ENCODE results near the gene KLHDC4.

DNA sequence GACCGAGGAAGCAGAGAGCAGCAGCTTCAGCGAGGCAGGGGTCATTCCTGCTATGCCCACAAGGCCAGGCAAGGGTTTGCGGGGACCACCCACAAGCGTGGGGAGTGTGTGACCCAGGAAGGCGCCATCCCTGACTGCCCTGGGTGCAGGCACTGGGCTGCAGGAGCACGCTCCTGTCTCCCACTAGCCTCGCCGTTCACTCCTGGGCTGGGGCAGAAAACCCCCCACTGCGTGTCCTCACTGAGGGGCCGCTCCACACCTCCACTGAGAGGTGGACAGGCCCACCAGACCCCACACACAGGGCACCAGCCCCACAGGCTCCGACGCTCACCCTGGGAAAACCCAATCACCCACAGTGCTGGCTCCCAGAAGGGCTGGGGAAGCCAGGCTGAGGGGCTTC is 56.1 kb downstream of the KLHDC4 start:
- TF ChIP-seq NFE2 (IDR thresholded peaks at IDR 0.05; ENCODE audit: low read depth) (no peak), FUS (optimal IDR thresholded peaks at IDR 0.05; ENCODE audit: low read depth, low read length) (no peak), ZZZ3 (IDR thresholded peaks at IDR 0.05) (no peak), RBM15 (IDR thresholded peaks at IDR 0.05; ENCODE audit: insufficient read depth, low read length) (no peak), EP300 (IDR thresholded peaks at IDR 0.05; ENCODE audit: low read length) (no peak), ZNF586 (CRISPR knock-in tag; conservative IDR thresholded peaks at IDR 0.05) (no peak), POLR2AphosphoS5 (IDR thresholded peaks at IDR 0.05; ENCODE audit: control insufficient read depth, insufficient read depth, low read depth, low read length) (no peak), ZNF174 (CRISPR knock-in tag; IDR thresholded peaks at IDR 0.05) (no peak)
- TF ChIP-seq, protein P1, sequence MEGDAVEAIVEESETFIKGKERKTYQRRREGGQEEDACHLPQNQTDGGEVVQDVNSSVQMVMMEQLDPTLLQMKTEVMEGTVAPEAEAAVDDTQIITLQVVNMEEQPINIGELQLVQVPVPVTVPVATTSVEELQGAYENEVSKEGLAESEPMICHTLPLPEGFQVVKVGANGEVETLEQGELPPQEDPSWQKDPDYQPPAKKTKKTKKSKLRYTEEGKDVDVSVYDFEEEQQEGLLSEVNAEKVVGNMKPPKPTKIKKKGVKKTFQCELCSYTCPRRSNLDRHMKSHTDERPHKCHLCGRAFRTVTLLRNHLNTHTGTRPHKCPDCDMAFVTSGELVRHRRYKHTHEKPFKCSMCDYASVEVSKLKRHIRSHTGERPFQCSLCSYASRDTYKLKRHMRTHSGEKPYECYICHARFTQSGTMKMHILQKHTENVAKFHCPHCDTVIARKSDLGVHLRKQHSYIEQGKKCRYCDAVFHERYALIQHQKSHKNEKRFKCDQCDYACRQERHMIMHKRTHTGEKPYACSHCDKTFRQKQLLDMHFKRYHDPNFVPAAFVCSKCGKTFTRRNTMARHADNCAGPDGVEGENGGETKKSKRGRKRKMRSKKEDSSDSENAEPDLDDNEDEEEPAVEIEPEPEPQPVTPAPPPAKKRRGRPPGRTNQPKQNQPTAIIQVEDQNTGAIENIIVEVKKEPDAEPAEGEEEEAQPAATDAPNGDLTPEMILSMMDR (IDR thresholded peaks at IDR 0.05 in 2 of 3, conservative IDR thresholded peaks at IDR 0.05 in 1 of 3; ENCODE audit: insufficient read depth in 2 of 3, low read depth in 1 of 3, low read length in 3 of 3), result no peak
- TF ChIP-seq, protein P2, sequence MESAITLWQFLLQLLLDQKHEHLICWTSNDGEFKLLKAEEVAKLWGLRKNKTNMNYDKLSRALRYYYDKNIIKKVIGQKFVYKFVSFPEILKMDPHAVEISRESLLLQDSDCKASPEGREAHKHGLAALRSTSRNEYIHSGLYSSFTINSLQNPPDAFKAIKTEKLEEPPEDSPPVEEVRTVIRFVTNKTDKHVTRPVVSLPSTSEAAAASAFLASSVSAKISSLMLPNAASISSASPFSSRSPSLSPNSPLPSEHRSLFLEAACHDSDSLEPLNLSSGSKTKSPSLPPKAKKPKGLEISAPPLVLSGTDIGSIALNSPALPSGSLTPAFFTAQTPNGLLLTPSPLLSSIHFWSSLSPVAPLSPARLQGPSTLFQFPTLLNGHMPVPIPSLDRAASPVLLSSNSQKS (CRISPR knock-in tag; IDR thresholded peaks at IDR 0.05), result no peak
- TF ChIP-seq, protein P3, sequence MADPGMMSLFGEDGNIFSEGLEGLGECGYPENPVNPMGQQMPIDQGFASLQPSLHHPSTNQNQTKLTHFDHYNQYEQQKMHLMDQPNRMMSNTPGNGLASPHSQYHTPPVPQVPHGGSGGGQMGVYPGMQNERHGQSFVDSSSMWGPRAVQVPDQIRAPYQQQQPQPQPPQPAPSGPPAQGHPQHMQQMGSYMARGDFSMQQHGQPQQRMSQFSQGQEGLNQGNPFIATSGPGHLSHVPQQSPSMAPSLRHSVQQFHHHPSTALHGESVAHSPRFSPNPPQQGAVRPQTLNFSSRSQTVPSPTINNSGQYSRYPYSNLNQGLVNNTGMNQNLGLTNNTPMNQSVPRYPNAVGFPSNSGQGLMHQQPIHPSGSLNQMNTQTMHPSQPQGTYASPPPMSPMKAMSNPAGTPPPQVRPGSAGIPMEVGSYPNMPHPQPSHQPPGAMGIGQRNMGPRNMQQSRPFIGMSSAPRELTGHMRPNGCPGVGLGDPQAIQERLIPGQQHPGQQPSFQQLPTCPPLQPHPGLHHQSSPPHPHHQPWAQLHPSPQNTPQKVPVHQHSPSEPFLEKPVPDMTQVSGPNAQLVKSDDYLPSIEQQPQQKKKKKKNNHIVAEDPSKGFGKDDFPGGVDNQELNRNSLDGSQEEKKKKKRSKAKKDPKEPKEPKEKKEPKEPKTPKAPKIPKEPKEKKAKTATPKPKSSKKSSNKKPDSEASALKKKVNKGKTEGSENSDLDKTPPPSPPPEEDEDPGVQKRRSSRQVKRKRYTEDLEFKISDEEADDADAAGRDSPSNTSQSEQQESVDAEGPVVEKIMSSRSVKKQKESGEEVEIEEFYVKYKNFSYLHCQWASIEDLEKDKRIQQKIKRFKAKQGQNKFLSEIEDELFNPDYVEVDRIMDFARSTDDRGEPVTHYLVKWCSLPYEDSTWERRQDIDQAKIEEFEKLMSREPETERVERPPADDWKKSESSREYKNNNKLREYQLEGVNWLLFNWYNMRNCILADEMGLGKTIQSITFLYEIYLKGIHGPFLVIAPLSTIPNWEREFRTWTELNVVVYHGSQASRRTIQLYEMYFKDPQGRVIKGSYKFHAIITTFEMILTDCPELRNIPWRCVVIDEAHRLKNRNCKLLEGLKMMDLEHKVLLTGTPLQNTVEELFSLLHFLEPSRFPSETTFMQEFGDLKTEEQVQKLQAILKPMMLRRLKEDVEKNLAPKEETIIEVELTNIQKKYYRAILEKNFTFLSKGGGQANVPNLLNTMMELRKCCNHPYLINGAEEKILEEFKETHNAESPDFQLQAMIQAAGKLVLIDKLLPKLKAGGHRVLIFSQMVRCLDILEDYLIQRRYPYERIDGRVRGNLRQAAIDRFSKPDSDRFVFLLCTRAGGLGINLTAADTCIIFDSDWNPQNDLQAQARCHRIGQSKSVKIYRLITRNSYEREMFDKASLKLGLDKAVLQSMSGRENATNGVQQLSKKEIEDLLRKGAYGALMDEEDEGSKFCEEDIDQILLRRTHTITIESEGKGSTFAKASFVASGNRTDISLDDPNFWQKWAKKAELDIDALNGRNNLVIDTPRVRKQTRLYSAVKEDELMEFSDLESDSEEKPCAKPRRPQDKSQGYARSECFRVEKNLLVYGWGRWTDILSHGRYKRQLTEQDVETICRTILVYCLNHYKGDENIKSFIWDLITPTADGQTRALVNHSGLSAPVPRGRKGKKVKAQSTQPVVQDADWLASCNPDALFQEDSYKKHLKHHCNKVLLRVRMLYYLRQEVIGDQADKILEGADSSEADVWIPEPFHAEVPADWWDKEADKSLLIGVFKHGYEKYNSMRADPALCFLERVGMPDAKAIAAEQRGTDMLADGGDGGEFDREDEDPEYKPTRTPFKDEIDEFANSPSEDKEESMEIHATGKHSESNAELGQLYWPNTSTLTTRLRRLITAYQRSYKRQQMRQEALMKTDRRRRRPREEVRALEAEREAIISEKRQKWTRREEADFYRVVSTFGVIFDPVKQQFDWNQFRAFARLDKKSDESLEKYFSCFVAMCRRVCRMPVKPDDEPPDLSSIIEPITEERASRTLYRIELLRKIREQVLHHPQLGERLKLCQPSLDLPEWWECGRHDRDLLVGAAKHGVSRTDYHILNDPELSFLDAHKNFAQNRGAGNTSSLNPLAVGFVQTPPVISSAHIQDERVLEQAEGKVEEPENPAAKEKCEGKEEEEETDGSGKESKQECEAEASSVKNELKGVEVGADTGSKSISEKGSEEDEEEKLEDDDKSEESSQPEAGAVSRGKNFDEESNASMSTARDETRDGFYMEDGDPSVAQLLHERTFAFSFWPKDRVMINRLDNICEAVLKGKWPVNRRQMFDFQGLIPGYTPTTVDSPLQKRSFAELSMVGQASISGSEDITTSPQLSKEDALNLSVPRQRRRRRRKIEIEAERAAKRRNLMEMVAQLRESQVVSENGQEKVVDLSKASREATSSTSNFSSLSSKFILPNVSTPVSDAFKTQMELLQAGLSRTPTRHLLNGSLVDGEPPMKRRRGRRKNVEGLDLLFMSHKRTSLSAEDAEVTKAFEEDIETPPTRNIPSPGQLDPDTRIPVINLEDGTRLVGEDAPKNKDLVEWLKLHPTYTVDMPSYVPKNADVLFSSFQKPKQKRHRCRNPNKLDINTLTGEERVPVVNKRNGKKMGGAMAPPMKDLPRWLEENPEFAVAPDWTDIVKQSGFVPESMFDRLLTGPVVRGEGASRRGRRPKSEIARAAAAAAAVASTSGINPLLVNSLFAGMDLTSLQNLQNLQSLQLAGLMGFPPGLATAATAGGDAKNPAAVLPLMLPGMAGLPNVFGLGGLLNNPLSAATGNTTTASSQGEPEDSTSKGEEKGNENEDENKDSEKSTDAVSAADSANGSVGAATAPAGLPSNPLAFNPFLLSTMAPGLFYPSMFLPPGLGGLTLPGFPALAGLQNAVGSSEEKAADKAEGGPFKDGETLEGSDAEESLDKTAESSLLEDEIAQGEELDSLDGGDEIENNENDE (IDR thresholded peaks at IDR 0.05; ENCODE audit: low read depth, low read length), result no peak
- TF ChIP-seq, protein P4, sequence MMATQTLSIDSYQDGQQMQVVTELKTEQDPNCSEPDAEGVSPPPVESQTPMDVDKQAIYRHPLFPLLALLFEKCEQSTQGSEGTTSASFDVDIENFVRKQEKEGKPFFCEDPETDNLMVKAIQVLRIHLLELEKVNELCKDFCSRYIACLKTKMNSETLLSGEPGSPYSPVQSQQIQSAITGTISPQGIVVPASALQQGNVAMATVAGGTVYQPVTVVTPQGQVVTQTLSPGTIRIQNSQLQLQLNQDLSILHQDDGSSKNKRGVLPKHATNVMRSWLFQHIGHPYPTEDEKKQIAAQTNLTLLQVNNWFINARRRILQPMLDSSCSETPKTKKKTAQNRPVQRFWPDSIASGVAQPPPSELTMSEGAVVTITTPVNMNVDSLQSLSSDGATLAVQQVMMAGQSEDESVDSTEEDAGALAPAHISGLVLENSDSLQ (IDR thresholded peaks at IDR 0.05), result no peak
